Panc1 (cell line): ENCODE results near the gene WDHD1. TPM values are rescaled to one million over a fixed set of nuclear protein-coding genes. Genes with fewer than 3 reads are reported as not detected.

ENCODE experiments used
- ATAC-seq: fragments of 200-7000 bp; cut with Tn5 transposase; 2 replicates; pipeline ENCODE4 v1.9.1; 2020; ENCODE audit warnings: mild to moderate bottlenecking, moderate library complexity
- Bru-seq: library from RNA; stranded (reverse); fragments of 400-500 nt; gene quantifications from one replicate; lab custom pipeline; 2021; lab: Mats Ljungman, UMichigan
- BruChase-seq, 2 experiments: library from RNA; stranded (reverse); fragments of 400-500 nt; gene quantifications; one replicate each; lab custom pipeline; 2021; lab: Mats Ljungman, UMichigan
- BruUV-seq: library from RNA; stranded (reverse); fragments of 400-500 nt; replicated peaks from 2 replicates; lab custom pipeline; 2021; lab: Mats Ljungman, UMichigan
- CTCF ChIA-PET: fragments of 300-600 bp; sonication (Branson Sonifier 250); formaldehyde crosslinking; loops from one replicate; lab custom pipeline; 2022; ENCODE audit warnings: antibody characterized with exemption; lab: Charles Lee
- POLR2A ChIA-PET: fragments of 300-600 bp; sonication (Branson Sonifier 250); formaldehyde crosslinking; loops from one replicate; lab custom pipeline; 2022; ENCODE audit warnings: antibody characterized with exemption; lab: Charles Lee
- DNase-seq: peaks from one replicate; pipeline ENCODE4 v3.0.0-alpha.2; 2010; ENCODE audit warnings: low read depth, low spot score
- H3K27ac ChIP-seq: 2 replicates; pipeline ENCODE4 v1.5.1; 2011; ENCODE audit warnings: mild to moderate bottlenecking, low read length, inconsistent platforms
- H3K27me3 ChIP-seq: fragments of 200-500 bp; sonication (Bioruptor generic); 2 replicates; pipeline ENCODE4 v1.6.0; 2014; ENCODE audit warnings: low read length, inconsistent platforms; ENCODE audit not compliant: control insufficient read depth, insufficient read depth
- H3K36me3 ChIP-seq: fragments of 200-500 bp; sonication (Bioruptor generic); 2 replicates; pipeline ENCODE4 v1.5.1; 2014; ENCODE audit warnings: inconsistent platforms, mild to moderate bottlenecking, low read length, moderate library complexity; ENCODE audit not compliant: control insufficient read depth, insufficient read depth
- H3K4me1 ChIP-seq: 2 replicates; pipeline ENCODE4 v1.5.1; 2011; ENCODE audit warnings: inconsistent platforms, mild to moderate bottlenecking, low read length, moderate library complexity; ENCODE audit not compliant: control insufficient read depth, insufficient read depth
- H3K4me3 ChIP-seq, 2 experiments: 2 replicates each; pipeline ENCODE4 v1.5.1; 2011 to 2012; ENCODE audit warnings: low read depth in 2 of 2, low read length in 2 of 2, mild to moderate bottlenecking in 2 of 2, inconsistent platforms in 1 of 2, moderate library complexity in 1 of 2
- H3K9me3 ChIP-seq: fragments of 200-500 bp; sonication (Bioruptor generic); 2 replicates; pipeline ENCODE4 v1.5.1; 2014; ENCODE audit warnings: low read depth, mild to moderate bottlenecking, inconsistent platforms, low read length, moderate library complexity; ENCODE audit not compliant: control insufficient read depth, insufficient read depth
- CTCF ChIP-seq: fragments of 450-650 bp; IDR thresholded peaks from 2 replicates; pipeline ENCODE4 v1.5.1; 2017; ENCODE audit warnings: mild to moderate bottlenecking
- POLR2AphosphoS5 ChIP-seq: IDR thresholded peaks from 2 replicates; pipeline ENCODE4 v1.6.1; 2012; ENCODE audit warnings: mild to moderate bottlenecking, low read depth, low read length, moderate library complexity
- SIN3A ChIP-seq: IDR thresholded peaks from 2 replicates; pipeline ENCODE4 v1.6.1; 2012; ENCODE audit warnings: low read depth, mild to moderate bottlenecking, low read length, moderate library complexity, borderline replicate concordance; ENCODE audit not compliant: insufficient read depth
- TCF7L2 ChIP-seq: IDR thresholded peaks from 2 replicates; pipeline ENCODE4 v1.6.1; 2011; ENCODE audit warnings: mild to moderate bottlenecking, low read depth, low read length, inconsistent platforms
- in situ Hi-C: cut with HindIII; loops from 2 replicates; pipeline ENCODE4 v1.10.0; 2016; ENCODE audit warnings: low sequenced_read_pairs, low pct_unique_long_range_greater_than_20kb
- intact Hi-C: fragments of 100-400 bp; cut with micrococcal nuclease; formaldehyde crosslinking; loops from one replicate; pipeline ENCODE4 v1.10.0; 2022; ENCODE audit not compliant: unreplicated experiment
- long read RNA-seq: library from polyadenylated mRNA; unstranded; transcript quantifications from one replicate; pipeline ENCODE4 v2.0.0, GENCODE V29; 2021; ENCODE audit not compliant: unreplicated experiment
- polyA plus RNA-seq: library from polyadenylated mRNA; unstranded; fragments of >200 nt; gene quantifications from one replicate; pipeline ENCODE4 v1.2.1, GENCODE V29; 2012; ENCODE audit warnings: missing spikeins; ENCODE audit not compliant: insufficient read length
- total RNA-seq: library from RNA; stranded (reverse); gene quantifications from one replicate; pipeline ENCODE4 v1.2.1, GENCODE V29; 2021; ENCODE audit not compliant: unreplicated experiment
- TF ChIP-seq, protein P1 (sequence below), 2 experiments: IDR thresholded peaks; 2 replicates each; pipeline ENCODE4 v1.6.1; 2011 to 2012; ENCODE audit warnings: low read depth in 2 of 2, control low read depth in 1 of 2, low read length in 1 of 2, mild to moderate bottlenecking in 1 of 2, moderate library complexity in 1 of 2; ENCODE audit not compliant: insufficient read depth in 1 of 2

WDHD1 gene
- total RNA-seq (21.7 TPM), Bru-seq, nascent RNA (percentile 69 among the genes with signal in this experiment), BruChase-seq, experiment 1, labeled RNA remaining after a 2-hour chase (percentile 67 among the genes with signal in this experiment), BruChase-seq, experiment 2, labeled RNA remaining after a 6-hour chase (percentile 76 among the genes with signal in this experiment)
- polyA plus RNA-seq = 4.9 TPM
- long read RNA-seq, full-length matches to known transcripts = 28 of 50 reads
- long read RNA-seq, partial matches to known transcripts = 7 of 50 reads
- long read RNA-seq, other reads (novel, unspliced or antisense) = 15 of 50 reads

- in situ Hi-C loops = no loop called here
- H3K4me1 ChIP-seq = peaks cover 23% of the 10 kb centered on the region
- no peaks in the 10 kb centered on the region for H3K9me3 ChIP-seq
- DNase-seq (peak; percentile 61), ATAC-seq (peak; percentile 99)
- ChIA-PET CTCF (interaction anchor here (0.6 kb wide), 1 partner anchor 105 kb away, joined by 4 read pairs; no protein-coding TSS in a partner anchor), POLR2A (interaction anchor here (0.6 to 0.7 kb wide), 3 partner anchors 46 to 518 kb away, joined by 3 to 20 read pairs (median 3); partner anchors contain the start of gene CGRRF1)
- no peak; the same call in 1 of the 2 replicates for TF ChIP-seq TCF7L2
- TF ChIP-seq SIN3A = peak; percentile 82; the same call in 1 of the 2 replicates
- no peak for TF ChIP-seq CTCF
- TF ChIP-seq, protein P1, sequence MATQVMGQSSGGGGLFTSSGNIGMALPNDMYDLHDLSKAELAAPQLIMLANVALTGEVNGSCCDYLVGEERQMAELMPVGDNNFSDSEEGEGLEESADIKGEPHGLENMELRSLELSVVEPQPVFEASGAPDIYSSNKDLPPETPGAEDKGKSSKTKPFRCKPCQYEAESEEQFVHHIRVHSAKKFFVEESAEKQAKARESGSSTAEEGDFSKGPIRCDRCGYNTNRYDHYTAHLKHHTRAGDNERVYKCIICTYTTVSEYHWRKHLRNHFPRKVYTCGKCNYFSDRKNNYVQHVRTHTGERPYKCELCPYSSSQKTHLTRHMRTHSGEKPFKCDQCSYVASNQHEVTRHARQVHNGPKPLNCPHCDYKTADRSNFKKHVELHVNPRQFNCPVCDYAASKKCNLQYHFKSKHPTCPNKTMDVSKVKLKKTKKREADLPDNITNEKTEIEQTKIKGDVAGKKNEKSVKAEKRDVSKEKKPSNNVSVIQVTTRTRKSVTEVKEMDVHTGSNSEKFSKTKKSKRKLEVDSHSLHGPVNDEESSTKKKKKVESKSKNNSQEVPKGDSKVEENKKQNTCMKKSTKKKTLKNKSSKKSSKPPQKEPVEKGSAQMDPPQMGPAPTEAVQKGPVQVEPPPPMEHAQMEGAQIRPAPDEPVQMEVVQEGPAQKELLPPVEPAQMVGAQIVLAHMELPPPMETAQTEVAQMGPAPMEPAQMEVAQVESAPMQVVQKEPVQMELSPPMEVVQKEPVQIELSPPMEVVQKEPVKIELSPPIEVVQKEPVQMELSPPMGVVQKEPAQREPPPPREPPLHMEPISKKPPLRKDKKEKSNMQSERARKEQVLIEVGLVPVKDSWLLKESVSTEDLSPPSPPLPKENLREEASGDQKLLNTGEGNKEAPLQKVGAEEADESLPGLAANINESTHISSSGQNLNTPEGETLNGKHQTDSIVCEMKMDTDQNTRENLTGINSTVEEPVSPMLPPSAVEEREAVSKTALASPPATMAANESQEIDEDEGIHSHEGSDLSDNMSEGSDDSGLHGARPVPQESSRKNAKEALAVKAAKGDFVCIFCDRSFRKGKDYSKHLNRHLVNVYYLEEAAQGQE (IDR thresholded peaks at IDR 0.05; ENCODE audit: insufficient read depth in 1 of 2, low read depth in 2 of 2, low read length in 1 of 2) = no peak
- TF ChIP-seq POLR2AphosphoS5 = peak; percentile 64
- H3K27me3 ChIP-seq = no peaks in the 10 kb centered on the region
- no TSS peak for BruUV-seq
- peaks cover 11% of the 10 kb centered on the region for H3K36me3 ChIP-seq
- peak within 1 kb of the TSS; percentile 80 to 94 for H3K4me3 ChIP-seq
- intact Hi-C loops = no loop called here
- peak within 1 kb of the TSS; percentile 96 for H3K27ac ChIP-seq
Measured at GRCh38 chr14:55026793-55027561, at the start of gene WDHD1, which contains the start of gene SOCS4. Gene WDHD1, minus strand, starts transcription at chr14:55027099. Its CDS starts 312 bp downstream, at chr14:55026787. Gene SOCS4, plus strand, starts transcription at chr14:55027236. Its CDS starts 15,806 bp downstream, at chr14:55043042.

DNA sequence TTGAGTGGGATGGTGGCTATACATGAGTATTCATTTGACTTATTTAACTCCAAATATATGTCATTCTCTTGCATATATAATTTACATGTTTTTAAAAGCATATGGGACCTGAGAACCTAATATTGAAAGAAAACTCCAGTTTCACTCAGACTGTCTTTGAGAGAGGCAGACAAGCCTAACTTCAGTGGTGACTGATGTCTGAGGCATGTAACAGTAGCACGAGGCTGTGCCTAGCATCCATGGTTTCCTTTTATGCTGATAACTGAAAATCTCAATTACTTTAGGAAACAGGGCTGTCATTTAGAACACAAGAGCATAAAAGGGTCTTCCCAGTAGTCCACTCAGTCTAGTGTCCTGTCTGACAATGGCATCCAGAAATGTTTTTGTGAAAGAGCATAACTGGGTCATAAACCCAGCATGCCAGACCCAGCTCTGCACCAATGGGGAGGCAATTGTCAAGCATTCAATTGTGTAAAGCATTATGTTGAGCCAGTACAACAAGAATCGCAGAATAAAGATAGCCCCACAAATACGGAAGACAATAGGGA lies 48.8 kb upstream of the WDHD1 start:
- Histone ChIP-seq H3K27me3 (no peaks in the 10 kb centered on the region), H3K4me1 (no peaks in the 10 kb centered on the region), H3K27ac (no peak overlapping the region), H3K36me3 (no peaks in the 10 kb centered on the region), H3K9me3 (no peaks in the 10 kb centered on the region), H3K4me3 (no peak overlapping the region)
- ChIA-PET CTCF (no interaction called here), POLR2A (no interaction called here)
- intact Hi-C loops (no loop called here), in situ Hi-C loops (no loop called here)
- TF ChIP-seq, protein P1 (IDR thresholded peaks at IDR 0.05; ENCODE audit: insufficient read depth in 1 of 2, low read depth in 2 of 2, low read length in 1 of 2) = no peak
- TF ChIP-seq POLR2AphosphoS5 (no peak), TCF7L2 (no peak), SIN3A (no peak), CTCF (no peak)
- BruUV-seq = no TSS peak
- no peak for DNase-seq
- ATAC-seq = no peak
